Fibroblast of lung (primary cell): Measurements from ENCODE around the gene INPP5A.

Source experiments
- CTCF ChIP-seq, 2 donors: IDR thresholded peaks in 1 of 2; conservative IDR thresholded peaks in 1 of 2; 1 replicate in 1 of 2; 2 replicates in 1 of 2; pipeline ENCODE4 v1.5.1; 2011 to 2012; ENCODE audit warnings: low read length in 2 of 2, control low read depth in 1 of 2, inconsistent platforms in 1 of 2, low read depth in 1 of 2, mild to moderate bottlenecking in 1 of 2
- EZH2 ChIP-seq: IDR thresholded peaks from 2 replicates; pipeline ENCODE4 v1.5.1; 2012; ENCODE audit warnings: low read length, control low read depth, mild to moderate bottlenecking; ENCODE audit errors: missing control alignments

GRCh38 chr10:132577350-132578003 lies 39.9 kb downstream of the INPP5A start:
- TF ChIP-seq CTCF (conservative IDR thresholded peaks at IDR 0.05 in 1 of 2, IDR thresholded peaks at IDR 0.05 in 1 of 2; ENCODE audit: low read depth in 1 of 2, low read length in 2 of 2), result peak in 1 of 2 donors; percentile 10
- TF ChIP-seq EZH2, result no peak
